Adrenal gland (tissue), 5 donors: ENCODE data around the gene COL8A1.

ENCODE experiments used
- POLR2A ChIP-seq, 2 donors: fragments of 450-650 bp; IDR thresholded peaks; one replicate each; pipeline ENCODE4 v1.6.1; 2017; ENCODE audit warnings: antibody characterized with exemption in 2 of 2, mild to moderate bottlenecking in 2 of 2, moderate library complexity in 1 of 2
- TF ChIP-seq, protein P1 (sequence below), 6 experiments: fragments of 450-650 bp in 4 of 6; fragments of 200-600 bp in 2 of 6; sonication (generic) in 1 of 6; IDR thresholded peaks; 1 replicate in 5 of 6; 2 replicates in 1 of 6; pipeline versions ENCODE4 v1.5.1 to v1.8.0; 2016 to 2021; ENCODE audit warnings: antibody characterized with exemption in 6 of 6, mild to moderate bottlenecking in 2 of 6, moderate library complexity in 1 of 6
- donor health status: DM: no; HTN: no; CAD: no.

DNA sequence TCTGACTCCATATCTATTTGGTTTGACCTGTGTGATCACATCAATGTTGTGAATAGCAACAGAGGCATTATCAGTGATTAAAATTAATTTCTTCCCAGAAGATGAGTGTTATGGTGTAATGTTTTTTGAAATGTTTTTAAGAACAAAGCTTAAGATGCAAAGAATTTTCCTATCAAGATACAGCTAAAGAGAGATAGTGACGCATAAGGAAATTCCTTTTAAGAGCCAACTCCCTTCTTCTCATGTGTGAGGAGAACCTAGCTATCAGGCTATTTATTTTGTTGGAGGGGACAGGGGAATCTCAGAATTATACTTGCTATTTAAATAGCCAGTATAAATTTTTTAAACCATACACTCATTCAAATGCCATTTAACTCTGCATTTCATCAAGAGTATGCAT, 71.3 kb downstream of the COL8A1 start:
- TF ChIP-seq, protein P1, sequence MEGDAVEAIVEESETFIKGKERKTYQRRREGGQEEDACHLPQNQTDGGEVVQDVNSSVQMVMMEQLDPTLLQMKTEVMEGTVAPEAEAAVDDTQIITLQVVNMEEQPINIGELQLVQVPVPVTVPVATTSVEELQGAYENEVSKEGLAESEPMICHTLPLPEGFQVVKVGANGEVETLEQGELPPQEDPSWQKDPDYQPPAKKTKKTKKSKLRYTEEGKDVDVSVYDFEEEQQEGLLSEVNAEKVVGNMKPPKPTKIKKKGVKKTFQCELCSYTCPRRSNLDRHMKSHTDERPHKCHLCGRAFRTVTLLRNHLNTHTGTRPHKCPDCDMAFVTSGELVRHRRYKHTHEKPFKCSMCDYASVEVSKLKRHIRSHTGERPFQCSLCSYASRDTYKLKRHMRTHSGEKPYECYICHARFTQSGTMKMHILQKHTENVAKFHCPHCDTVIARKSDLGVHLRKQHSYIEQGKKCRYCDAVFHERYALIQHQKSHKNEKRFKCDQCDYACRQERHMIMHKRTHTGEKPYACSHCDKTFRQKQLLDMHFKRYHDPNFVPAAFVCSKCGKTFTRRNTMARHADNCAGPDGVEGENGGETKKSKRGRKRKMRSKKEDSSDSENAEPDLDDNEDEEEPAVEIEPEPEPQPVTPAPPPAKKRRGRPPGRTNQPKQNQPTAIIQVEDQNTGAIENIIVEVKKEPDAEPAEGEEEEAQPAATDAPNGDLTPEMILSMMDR (IDR thresholded peaks at IDR 0.05), result no peak
- no peak for TF ChIP-seq POLR2A (IDR thresholded peaks at IDR 0.05)
